GM18517 (cell line): ENCODE data around the gene ENOPH1.
"Not testable (repeated sequence)": the region's sequence is repeated elsewhere in the genome, so short reads cannot be mapped to it uniquely, and the experiment has no call there.

Source experiments
- ATAC-seq: cut with Tn5 transposase; IDR thresholded peaks from one replicate; pipeline ENCODE4 v1.9.1; 2021; ENCODE audit warnings: mild to moderate bottlenecking, moderate library complexity; ENCODE audit not compliant: unreplicated experiment

ENOPH1 gene

DNA sequence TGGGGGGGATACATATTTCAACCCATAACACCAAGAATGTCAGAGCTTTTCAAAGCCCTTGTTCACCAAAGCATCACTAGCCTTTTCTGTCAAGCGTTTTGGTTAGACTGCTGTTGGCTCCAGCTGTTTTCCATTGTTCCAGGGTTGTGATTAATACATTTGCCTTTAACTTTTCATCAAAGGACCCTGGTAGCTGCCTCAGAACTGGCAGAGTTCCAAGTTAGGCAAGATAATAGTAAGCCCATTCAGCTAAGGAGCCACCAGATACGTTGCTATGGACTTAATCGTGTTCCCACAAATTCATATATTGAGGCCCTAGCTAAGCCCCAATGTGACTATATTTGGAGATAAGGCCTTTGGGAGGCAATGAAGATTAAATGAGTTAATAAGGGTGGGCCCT lies 37.1 kb downstream of the ENOPH1 start:
- ATAC-seq: no peak

DNA sequence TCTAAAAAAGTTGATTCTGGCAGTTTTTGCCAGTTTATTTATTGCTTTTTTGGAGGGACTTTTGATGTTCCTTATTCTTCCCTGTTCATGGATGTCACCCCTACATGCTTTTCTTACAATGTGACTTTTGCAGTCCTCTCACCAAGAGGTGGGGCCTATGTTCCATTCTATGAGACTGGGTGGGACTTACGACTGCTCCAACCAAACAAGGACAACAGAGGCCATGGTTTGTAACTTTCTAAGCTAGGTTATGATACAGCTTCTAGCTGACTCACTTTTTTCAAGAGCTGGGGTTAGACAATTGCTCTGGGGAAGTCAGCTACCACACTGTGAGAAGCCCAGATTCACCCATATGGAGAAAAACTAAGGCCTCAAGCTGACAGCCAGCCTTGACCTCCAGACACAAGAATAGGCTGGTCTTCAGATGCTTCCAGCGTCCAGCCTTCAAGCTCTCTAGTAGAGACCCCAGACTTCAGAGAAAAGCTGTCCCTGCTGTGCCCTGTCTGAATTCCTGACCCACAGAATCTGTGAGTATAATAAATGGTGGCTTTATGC lies 39.5 kb downstream of the ENOPH1 start:
- no peak for ATAC-seq

DNA sequence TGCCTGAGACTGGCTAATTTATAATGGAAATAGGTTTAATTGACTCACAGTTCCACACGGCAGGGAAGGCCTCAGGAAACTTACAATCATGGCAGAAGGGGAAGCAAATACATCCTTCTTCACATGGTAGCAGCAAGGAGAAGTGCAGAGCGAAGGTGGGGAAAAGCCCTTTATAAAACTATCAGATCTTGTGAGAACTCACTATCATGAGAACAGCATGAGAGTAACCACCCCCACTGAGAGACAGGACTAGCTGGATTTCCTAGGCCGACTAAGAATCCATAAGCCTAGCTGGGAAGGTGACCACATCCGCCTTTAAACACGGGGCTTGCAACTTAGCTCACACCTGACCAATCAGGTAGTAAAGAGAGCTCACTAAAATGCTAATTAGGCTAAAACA lies 42.7 kb downstream of the ENOPH1 start:
- not testable (repeated sequence) for ATAC-seq

DNA sequence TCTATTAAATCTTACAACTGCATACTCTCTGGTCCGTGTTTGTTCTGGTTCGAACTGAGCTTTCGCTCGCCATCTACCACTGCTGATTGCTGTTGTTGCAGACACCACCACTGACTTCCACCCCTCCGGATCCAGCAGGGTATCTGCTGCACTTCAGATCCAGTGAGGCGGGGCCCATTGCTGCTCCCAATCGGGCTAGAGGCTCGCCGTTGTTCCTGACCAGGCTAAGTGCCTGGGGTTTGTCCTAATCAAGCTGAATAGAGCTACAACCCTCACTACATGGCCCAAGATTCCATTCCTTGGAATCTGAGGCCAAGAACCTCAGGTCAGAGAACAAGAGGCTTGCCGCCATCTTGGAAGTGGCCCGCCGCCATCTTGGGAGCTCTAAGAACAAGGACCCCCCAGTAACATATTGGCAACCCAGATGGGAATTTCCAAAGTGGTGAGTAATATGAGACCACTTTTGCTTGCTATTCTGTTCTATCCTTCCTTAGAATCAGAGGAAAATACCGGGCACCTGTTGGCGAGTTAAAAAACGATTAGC lies 43.3 kb downstream of the ENOPH1 start:
- ATAC-seq: no peak

DNA sequence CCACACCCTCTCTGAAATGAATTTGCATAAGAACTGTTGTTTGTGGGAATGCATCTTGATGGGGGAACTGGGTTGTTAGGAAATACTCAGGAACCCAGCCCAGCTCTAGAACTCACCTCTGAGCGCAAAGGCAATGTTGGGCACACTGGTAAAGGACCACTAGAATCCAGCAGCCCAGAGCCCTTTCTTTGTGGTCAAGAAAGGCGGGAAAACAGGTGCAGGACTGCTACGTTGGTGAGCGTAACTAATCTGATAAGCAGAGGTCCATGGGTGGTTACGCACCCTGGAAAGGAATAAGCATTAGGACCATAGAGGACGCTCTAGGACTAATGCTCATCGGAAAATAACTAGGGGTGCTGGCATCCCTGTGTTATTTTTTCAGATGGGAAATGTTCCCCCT lies 45.5 kb downstream of the ENOPH1 start:
- ATAC-seq: not testable (repeated sequence)

DNA sequence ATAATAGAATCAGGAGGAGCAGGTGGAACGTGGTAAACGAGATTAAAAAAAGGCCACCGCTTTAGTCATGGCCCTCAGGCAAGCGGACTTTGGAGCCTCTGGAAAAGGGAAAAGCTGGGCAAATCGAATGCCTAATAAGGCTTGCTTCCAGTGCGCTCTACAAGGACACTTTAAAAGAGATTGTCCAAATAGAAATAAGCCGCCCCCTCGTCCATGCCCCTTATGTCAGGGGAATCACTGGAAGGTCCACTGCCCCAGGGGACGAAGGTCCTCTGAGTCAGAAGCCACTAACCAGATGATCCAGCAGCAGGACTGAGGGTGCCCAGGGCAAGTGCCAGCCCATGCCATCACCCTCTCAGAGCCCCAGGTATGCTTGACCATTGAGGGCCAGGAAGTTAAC lies 47.1 kb downstream of the ENOPH1 start:
- ATAC-seq: not testable (repeated sequence)

DNA sequence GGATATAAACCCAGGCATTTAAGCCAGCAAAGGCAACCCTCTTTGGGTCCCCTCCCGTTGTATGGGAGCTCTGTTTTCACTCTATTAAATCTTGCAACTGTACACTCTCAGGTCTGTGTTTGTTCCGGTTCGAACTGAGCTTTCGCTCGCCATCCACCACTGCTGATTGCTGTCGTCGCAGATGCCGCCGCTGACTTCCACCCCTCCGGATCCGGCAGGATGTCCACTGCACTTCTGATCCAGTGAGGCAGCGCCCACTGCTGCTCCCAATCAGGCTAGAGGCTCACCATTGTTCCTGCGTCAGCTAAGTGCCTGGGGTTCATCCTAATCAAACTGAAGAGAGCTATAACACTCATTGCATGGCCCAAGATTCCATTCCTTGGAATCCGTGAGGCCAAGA lies 49.2 kb downstream of the ENOPH1 start:
- no peak for ATAC-seq

DNA sequence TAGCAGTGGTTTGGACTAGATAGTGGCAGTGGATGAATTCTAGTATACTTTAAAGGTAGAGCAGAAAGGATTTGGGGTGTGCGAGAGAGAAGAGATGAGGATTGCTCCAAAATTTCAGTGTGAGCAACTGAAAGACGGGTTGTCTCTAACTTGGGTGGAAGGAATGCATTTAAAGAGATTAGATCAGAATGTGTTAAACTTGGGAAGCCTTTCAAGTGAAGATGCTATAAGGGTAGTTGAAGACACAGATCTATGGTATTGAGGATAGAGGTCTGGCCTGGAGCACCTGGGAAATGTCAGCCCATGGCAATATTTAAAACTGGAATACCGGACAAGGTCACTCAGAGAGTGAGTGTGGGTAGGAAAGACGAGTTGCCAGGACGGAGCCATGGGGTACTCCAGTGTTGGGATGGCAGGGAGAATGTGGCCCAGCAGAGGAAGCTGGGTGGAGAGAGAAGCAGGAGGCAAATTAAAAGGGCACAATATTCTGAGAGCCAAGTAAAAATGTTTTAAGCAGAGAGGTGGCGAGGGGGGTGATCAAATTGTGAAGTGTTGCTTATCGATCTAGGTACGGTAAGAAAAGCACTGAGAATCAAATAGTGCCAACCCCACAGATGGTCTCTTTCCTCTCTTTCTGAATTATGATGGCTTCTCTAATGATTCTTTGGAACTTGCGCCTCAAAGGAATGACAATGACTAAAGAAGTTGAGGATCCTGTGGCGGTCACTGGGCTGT lies 50.5 kb downstream of the ENOPH1 start:
- no peak for ATAC-seq

DNA sequence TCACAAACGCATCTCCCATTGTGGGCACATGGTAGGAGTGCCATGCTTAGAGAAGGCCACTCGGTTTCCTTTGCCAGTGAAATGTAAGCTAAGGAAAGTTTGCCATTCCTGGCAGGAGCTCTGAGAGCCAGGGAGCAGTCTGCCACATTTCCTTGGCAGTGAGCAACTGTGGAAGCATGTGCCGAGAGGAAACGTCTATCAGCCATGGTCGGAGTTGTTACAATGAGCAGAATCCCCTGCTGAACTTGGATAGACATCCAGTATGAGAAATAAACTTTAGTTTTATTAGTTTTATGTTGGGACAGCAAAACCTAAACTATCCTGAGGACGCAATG lies 51.1 kb downstream of the ENOPH1 start:
- ATAC-seq: no peak

DNA sequence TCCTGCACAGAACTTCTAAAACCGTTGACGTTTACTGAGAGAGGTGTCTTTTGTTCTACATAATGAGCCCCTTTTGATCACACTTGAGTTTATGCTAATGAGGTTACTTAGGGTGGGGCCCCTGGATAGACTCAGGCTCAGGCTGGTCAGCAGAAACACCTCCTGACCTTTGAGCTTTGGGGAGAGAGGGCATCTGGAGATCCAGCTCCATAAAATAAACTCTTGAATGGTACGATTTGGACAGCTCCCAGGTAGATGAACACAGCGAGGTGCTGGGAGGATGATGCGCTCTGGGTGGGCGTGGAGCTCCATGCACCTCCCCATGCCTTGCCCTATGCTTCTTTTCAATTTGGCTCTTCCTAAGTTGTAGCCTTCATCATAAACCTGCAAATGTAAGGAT lies 52.0 kb downstream of the ENOPH1 start:
- ATAC-seq: no peak

DNA sequence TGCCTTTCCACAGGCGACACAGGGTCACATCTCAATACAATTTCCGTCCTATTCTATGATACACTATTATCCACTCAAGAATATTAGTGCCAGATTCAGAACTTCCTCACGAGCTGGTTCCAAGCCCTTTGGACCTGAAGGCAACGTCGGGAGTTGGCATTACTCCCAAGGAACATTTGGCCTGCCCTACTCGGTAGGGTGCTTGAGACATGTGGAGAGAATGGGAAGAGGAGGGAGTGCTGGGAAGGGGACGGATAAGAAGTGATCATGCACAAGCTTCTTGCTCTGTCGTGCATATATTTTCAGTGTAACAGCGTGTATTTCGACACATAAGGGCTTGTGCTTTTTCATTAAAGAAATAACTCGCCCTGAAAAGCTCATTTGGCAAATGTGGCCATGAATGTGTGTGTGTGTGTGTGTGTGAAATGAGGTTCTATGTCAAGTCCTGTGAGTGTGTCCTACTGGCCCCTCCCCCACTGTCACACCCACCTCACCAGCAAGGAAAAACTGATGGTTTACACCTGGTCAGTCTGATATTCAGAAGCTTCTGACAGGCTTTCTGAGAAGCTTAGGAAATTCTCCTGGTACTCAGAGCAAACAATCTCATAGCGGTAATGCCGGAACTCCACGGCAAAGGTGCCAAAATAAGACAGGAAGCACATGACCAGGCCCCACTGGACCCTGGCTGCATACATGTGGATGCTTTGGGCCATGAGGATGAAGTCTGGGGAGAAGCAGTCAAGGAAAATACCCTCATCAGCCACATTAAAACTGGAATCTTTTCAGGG lies 54.8 kb downstream of the ENOPH1 start:
- ATAC-seq: no peak

DNA sequence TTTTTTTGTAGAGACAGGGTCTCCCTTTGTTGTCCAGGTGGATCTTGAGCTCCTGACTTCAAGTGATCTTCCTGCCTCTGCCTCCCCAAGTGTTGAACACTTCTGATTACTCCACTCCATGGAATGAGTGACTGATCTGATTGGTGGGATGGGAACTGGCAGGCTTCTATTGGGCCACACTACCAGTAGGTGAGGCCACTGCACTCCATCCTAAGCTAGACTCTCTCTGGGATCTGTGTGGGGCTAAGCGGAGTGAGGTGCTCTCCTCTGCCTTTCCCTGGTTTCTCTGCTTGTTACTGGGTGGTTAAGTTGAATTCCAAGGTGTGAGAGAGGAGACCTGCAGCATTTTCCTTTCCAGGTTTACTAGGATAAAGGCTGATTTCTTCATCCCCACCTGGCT lies 58.7 kb downstream of the ENOPH1 start:
- no peak for ATAC-seq

DNA sequence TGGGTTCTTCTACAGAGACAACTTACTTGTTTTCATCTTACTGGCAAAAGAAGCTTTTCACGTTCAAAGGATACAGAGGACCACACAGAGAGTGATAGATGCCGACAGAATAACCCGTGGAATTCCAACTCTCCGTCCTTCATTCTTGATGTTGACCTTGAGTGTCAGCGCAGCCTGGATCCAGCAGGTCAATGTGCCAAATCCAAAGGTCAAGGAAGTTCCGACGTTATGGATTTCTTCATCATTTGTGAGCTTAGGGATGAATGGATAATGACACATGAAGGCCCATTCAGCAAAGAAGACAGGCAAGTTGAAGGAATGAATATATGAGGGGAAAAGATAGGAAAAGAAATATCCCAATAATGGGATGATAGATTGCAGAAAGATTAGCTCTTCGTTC lies 59.6 kb downstream of the ENOPH1 start:
- no peak for ATAC-seq

DNA sequence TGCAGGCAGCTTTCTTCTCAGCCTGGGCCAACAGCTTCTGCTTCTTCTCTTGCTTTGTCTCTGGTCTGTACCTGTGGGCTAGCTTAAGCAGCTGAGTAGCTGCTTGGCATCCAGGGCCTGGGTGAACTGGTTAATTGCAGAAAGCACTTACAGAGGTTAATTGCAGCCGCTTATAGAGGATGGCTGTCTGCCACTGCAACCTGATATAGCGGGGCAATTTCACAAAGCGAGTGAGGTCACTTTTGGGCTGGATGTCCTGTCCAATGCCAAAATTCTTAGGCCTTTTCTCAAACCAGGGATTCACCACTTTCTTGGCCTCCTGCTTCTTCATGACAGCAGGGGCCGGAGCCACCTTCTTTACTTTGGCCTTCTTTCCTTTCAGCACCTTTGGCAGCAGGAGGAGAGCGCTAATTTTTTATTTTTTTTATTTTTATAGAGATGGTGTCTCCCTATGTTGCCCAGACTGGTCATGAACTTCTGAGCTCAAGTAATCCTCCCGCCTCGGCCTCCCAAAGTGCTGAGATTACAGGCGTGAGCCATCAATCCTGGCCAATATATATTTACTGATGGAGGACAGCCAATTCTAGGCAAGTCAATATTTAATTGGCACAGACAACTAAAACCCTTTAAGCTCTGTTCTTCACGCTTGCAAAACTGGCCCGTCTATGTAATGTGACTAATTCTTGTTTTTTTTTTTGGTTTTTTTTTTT lies 61.0 kb downstream of the ENOPH1 start:
- no peak for ATAC-seq

DNA sequence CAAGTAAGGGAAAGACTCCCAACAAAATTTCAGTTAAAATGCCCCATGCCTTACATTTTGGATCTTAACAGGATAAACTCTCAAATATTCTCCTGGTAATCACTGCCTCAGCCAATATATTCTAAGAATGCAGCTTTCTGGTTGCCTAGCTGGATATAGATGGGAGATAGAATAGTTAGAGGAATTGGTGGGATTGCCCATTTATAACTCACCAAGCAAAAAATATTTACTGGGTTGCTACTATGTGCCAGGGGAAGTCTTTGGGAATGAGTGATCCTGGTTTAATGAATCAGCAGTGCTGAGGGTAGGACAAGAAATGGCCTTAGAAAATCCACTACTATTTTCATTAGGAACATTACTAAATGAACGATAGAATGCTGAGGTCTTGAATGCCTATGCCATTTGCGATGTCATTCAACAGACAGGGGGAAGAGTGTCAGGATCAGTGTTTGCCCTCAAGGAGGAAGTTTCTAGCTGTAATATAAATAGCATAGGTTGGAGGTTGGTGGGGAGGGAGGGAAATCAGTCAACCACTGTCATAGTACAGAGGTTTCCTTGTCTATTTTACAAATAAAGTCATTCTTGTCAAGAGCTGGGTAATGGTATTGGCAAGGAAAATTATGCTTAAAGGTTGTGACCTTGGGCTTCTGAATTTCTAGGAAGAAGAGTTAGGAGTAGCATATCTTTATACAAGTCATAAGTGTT lies 63.5 kb downstream of the ENOPH1 start:
- ATAC-seq: no peak

DNA sequence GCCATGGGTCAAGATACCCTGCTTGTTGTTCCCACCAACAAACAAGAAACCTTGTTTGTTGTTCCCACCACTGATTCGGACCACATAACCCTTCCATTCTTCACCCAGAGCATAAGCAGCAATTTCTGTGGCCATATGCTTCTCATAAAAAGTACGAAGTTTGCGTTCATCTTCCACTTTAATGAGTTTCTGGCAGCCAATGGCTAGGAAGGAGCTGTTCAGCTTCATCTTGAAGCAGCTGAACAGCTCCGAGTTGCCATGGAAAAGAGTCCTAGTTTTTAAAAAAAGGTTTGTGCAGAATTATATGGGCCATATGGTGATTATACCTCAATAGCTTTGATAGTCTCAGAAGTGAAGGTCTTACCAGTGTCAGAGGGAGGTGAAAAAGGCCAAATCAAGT lies 65.3 kb downstream of the ENOPH1 start:
- ATAC-seq: no peak

DNA sequence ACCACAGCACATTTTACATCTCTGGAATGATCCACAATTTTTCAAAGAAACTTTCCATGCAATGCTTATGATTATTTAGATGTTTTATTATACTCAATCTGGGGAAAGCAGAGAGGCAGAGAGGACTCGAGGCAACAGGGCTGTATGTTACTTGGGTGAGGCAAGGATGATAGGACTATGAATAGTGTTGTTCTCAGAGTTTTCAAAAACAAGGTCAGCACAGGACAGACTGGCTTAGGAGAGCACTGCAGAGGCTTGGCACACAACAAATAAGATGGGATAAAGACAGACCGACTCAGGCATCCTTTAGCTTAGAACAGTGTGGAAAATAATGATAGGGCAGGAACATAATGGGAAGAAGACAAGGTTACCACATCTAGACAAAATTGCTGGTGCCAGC lies 66.0 kb downstream of the ENOPH1 start:
- no peak for ATAC-seq

DNA sequence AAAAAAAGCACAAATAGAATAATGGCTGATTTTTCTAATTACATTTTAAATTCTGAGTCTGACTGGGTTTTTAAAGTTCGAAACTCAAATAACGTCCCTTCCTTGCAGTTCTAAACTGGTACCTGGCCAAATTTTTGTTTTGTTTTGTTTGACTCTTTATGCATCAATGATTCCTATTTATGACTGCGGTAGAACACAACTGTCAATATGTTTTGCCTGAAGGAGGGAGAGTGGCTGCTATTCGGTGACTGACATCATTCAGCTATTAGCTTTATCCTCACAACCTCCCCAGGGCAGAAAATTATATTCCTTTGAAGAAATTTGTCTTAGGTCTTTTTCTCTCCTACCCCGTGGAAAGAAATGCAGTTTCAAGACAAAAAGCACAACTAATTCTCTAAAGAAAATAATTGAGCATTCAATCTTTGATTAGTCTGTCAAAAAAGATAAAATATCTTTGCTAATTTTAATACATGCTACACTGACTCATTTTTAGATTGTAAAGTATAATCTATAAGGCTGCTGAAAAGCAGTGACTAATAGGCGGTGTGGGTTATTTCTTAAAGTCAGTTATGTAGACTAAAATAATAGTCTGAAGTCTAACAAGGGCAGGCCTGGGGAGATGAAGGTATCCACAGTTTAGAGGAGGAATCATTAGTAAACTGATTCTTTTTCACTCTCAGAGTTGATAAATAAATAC lies 69.5 kb downstream of the ENOPH1 start:
- no peak for ATAC-seq

DNA sequence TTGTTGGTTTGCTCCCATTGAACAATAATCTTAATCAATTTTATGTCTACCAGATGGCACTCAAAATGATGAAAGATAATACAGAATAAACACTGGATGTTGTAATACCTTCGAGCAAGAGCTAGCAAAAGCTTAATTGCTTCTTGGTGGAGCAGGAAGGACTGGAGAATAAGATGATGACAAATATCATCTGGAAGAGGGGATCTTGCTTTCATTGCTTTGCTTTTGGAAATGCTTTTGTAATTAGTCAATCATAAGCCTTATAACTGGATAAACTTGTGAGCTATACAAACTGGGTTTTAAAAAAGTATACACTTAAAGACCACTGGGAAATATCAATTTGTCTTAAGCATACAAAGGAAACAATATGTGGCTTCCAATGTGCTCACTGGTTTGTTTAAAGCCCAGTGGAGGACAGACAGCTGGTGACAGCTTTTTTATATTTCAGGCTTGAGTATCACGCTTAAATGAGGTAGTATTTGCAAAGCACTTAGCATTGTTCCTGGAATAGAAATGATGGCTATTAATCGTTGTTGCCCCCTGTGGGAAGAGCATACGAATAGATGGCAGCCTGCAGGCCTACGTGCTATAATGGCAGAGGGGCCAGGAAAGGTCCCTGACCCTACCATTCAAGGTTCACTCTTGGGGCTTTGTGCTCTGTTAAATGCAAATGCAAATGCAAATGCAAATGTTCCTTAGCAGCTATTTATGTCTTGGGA lies 70.2 kb downstream of the ENOPH1 start:
- ATAC-seq: no peak

DNA sequence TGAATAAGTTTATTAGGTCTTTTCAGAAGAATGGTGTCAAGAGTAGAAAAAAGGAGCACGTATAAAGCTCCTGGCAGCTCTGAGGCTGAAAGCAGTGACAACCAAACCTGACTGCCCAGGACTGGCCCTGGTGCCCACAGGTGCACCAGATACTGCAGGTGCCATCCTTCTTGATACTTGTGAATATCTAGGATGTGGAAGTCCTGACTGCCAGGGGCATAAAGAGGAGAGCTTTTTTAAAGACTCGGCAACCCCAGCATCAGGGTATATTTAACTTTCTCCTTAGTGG lies 70.7 kb downstream of the ENOPH1 start:
- ATAC-seq: no peak
